IPS-15b (cell line): Measurements from ENCODE around the gene ST3GAL4.
"Not testable (repeated sequence)": the region's sequence is repeated elsewhere in the genome, so short reads cannot be mapped to it uniquely, and the experiment has no call there.

ENCODE experiments used
- H3K27me3 ChIP-seq: one replicate; pipeline ENCODE4 v1.6.1; 2013; ENCODE audit warnings: low read length; ENCODE audit not compliant: control insufficient read depth, insufficient read depth
- H3K36me3 ChIP-seq: one replicate; pipeline ENCODE4 v1.6.1; 2013; ENCODE audit warnings: low read length; ENCODE audit not compliant: control insufficient read depth, insufficient read depth
- H3K4me1 ChIP-seq: one replicate; pipeline ENCODE4 v1.6.1; 2013; ENCODE audit warnings: mild to moderate bottlenecking, low read length; ENCODE audit not compliant: control insufficient read depth, insufficient read depth
- H3K4me3 ChIP-seq: one replicate; pipeline ENCODE4 v1.5.1; 2013; ENCODE audit warnings: low read depth, low read length
- H3K9ac ChIP-seq: one replicate; pipeline ENCODE4 v1.6.1; 2013; ENCODE audit warnings: low read depth, mild to moderate bottlenecking, low read length
- H3K9me3 ChIP-seq: one replicate; pipeline ENCODE4 v1.6.1; 2013; ENCODE audit warnings: mild to moderate bottlenecking, low read length; ENCODE audit not compliant: control insufficient read depth, insufficient read depth

ST3GAL4 gene

GRCh38 chr11:126355324-126355925, at the start of gene ST3GAL4:
Gene ST3GAL4 (plus strand): TSS chr11:126355686. CDS start chr11:126406156, 50,470 bp downstream.
- Histone ChIP-seq H3K27me3 (peaks cover 2% of the 10 kb centered on the region), H3K9me3 (no peaks in the 10 kb centered on the region), H3K4me3 (peak within 1 kb of the TSS; percentile 93), H3K4me1 (peaks cover 10% of the 10 kb centered on the region), H3K36me3 (peaks cover 5% of the 10 kb centered on the region), H3K9ac (peak within 1 kb of the TSS; percentile 92)

GRCh38 chr11:126305699-126306098, 49.8 kb upstream of the ST3GAL4 start:
- Histone ChIP-seq H3K9ac (no peak overlapping the region), H3K4me1 (no peaks in the 10 kb centered on the region), H3K36me3 (no peaks in the 10 kb centered on the region), H3K4me3 (no peak overlapping the region), H3K27me3 (no peaks in the 10 kb centered on the region), H3K9me3 (no peaks in the 10 kb centered on the region)

GRCh38 chr11:126307706-126308105, 47.8 kb upstream of the ST3GAL4 start:
- Histone ChIP-seq H3K9ac (no peak overlapping the region), H3K9me3 (no peaks in the 10 kb centered on the region), H3K27me3 (no peaks in the 10 kb centered on the region), H3K4me1 (no peaks in the 10 kb centered on the region), H3K36me3 (peaks cover 5% of the 10 kb centered on the region), H3K4me3 (no peak overlapping the region)

GRCh38 chr11:126308271-126308671, 47.2 kb upstream of the ST3GAL4 start:
- Histone ChIP-seq H3K4me3 (no peak overlapping the region), H3K9ac (no peak overlapping the region), H3K36me3 (peaks cover 5% of the 10 kb centered on the region)

GRCh38 chr11:126308771-126309170, 46.7 kb upstream of the ST3GAL4 start:
- not testable (repeated sequence) for H3K4me1 ChIP-seq, H3K36me3 ChIP-seq, H3K9ac ChIP-seq, H3K4me3 ChIP-seq, H3K27me3 ChIP-seq, H3K9me3 ChIP-seq

More at GRCh38 chr11:126308271-126308671, 47.2 kb upstream of the ST3GAL4 start:
- Histone ChIP-seq H3K4me1 (no peaks in the 10 kb centered on the region), H3K27me3 (no peaks in the 10 kb centered on the region), H3K9me3 (no peaks in the 10 kb centered on the region)

GRCh38 chr11:126310200-126310991, 45.1 kb upstream of the ST3GAL4 start:
- Histone ChIP-seq H3K36me3 (peaks cover 5% of the 10 kb centered on the region), H3K27me3 (no peaks in the 10 kb centered on the region), H3K4me3 (no peak overlapping the region), H3K9ac (no peak overlapping the region), H3K9me3 (no peaks in the 10 kb centered on the region), H3K4me1 (no peaks in the 10 kb centered on the region)

GRCh38 chr11:126310992-126311310, 44.5 kb upstream of the ST3GAL4 start:
- H3K27me3 ChIP-seq: no peaks in the 10 kb centered on the region
- no peak overlapping the region for H3K9ac ChIP-seq
- H3K36me3 ChIP-seq: peaks cover 5% of the 10 kb centered on the region
- H3K4me1 ChIP-seq: no peaks in the 10 kb centered on the region
- H3K4me3 ChIP-seq: no peak overlapping the region
- H3K9me3 ChIP-seq: no peaks in the 10 kb centered on the region

- Histone ChIP-seq H3K9me3 (no peaks in the 10 kb centered on the region), H3K36me3 (peaks cover 5% of the 10 kb centered on the region), H3K27me3 (no peaks in the 10 kb centered on the region), H3K4me1 (no peaks in the 10 kb centered on the region), H3K9ac (no peak overlapping the region), H3K4me3 (no peak overlapping the region)
These were observed 43.8 kb upstream of the ST3GAL4 start for GRCh38 chr11:126311401-126312291.

- H3K36me3 ChIP-seq: peaks cover 5% of the 10 kb centered on the region
- H3K9ac ChIP-seq: no peak overlapping the region
- no peaks in the 10 kb centered on the region for H3K9me3 ChIP-seq
- no peaks in the 10 kb centered on the region for H3K27me3 ChIP-seq
- no peak overlapping the region for H3K4me3 ChIP-seq
- H3K4me1 ChIP-seq: no peaks in the 10 kb centered on the region
These were observed 42.5 kb upstream of the ST3GAL4 start for GRCh38 chr11:126312961-126313360.

GRCh38 chr11:126313826-126314225, 41.7 kb upstream of the ST3GAL4 start:
- no peaks in the 10 kb centered on the region for H3K4me1 ChIP-seq
- no peaks in the 10 kb centered on the region for H3K9me3 ChIP-seq
- peaks cover 5% of the 10 kb centered on the region for H3K36me3 ChIP-seq
- no peak overlapping the region for H3K4me3 ChIP-seq
- no peak overlapping the region for H3K9ac ChIP-seq
- H3K27me3 ChIP-seq: no peaks in the 10 kb centered on the region

- H3K4me3 ChIP-seq: no peak overlapping the region
- no peaks in the 10 kb centered on the region for H3K4me1 ChIP-seq
- H3K9ac ChIP-seq: no peak overlapping the region
- no peaks in the 10 kb centered on the region for H3K36me3 ChIP-seq
- H3K27me3 ChIP-seq: no peaks in the 10 kb centered on the region
- no peaks in the 10 kb centered on the region for H3K9me3 ChIP-seq
These were observed 38.1 kb upstream of the ST3GAL4 start for GRCh38 chr11:126317432-126317755.
